ENCODE measurements around the gene GTF3C5. TPM values are rescaled to one million over a fixed set of nuclear protein-coding genes. Genes with fewer than 3 reads are reported as not detected.
"Not testable (repeated sequence)": the region's sequence is repeated elsewhere in the genome, so short reads cannot be mapped to it uniquely, and the experiment has no call there.

GTF3C5 gene
- polyA plus RNA-seq, result 10 to 100 TPM; 30.6 to 38.3 (median 30.8) TPM

GRCh38 chr9:133030317-133031129 lies at the start of gene GTF3C5:
TSS of gene GTF3C5 (plus strand) at chr9:133030997. CDS start at chr9:133031012, 15 bp downstream.
- WGBS, 3 donors, result 0 to 1% (median 0%) methylated on average over 63 of the region's 63 CpGs
- H3K27ac ChIP-seq (ENCODE audit: low read depth, low read length), result peak within 1 kb of the TSS; percentile 63

- 31 to 54% (median 46%) methylated on average over 8 of the region's 8 CpGs for WGBS, 3 donors
These were observed 48.3 kb upstream of the GTF3C5 start for GRCh38 chr9:132982458-132982857.

GRCh38 chr9:132983491-132984201 lies 47.2 kb upstream of the GTF3C5 start:
- 62 to 90% (median 70%) methylated on average over 11 of the region's 11 CpGs for WGBS, 3 donors
- H3K27ac ChIP-seq (ENCODE audit: low read depth, low read length), result no peak overlapping the region

More at GRCh38 chr9:132982458-132982857, 48.3 kb upstream of the GTF3C5 start:
- no peak overlapping the region for H3K27ac ChIP-seq (ENCODE audit: low read depth, low read length)

GRCh38 chr9:132984202-132985070 lies 46.4 kb upstream of the GTF3C5 start:
- 39 to 72% (median 56%) methylated on average over 16 to 20 of the region's 20 CpGs for WGBS, 3 donors
- no peak overlapping the region for H3K27ac ChIP-seq (ENCODE audit: low read depth, low read length)

GRCh38 chr9:132985071-132985350 lies 45.8 kb upstream of the GTF3C5 start:
- WGBS, 3 donors, result 41 to 56% (median 53%) methylated on average over 4 of the region's 4 CpGs
- no peak overlapping the region for H3K27ac ChIP-seq (ENCODE audit: low read depth, low read length)

GRCh38 chr9:132985489-132985888 lies 45.3 kb upstream of the GTF3C5 start:
- H3K27ac ChIP-seq (ENCODE audit: low read depth, low read length), result no peak overlapping the region
- 72 to 79% (median 73%) methylated on average over 8 of the region's 8 CpGs for WGBS, 3 donors

- no peak overlapping the region for H3K27ac ChIP-seq (ENCODE audit: low read depth, low read length)
- WGBS, 3 donors, result 76 to 85% (median 85%) methylated on average over 13 of the region's 13 CpGs
These were observed 44.7 kb upstream of the GTF3C5 start for GRCh38 chr9:132986114-132986513.

- H3K27ac ChIP-seq (ENCODE audit: low read depth, low read length), result no peak overlapping the region
- WGBS, 3 donors, result 51 to 57% (median 55%) methylated on average over 26 of the region's 26 CpGs
These were observed 43.9 kb upstream of the GTF3C5 start for GRCh38 chr9:132986640-132987620.

- WGBS, 3 donors, result 75 to 85% (median 84%) methylated on average over 14 of the region's 14 CpGs
- H3K27ac ChIP-seq (ENCODE audit: low read depth, low read length), result no peak overlapping the region
These were observed 42.4 kb upstream of the GTF3C5 start for GRCh38 chr9:132988244-132989013.

- 88 to 95% (median 88%) methylated on average over 12 to 13 of the region's 13 CpGs for WGBS, 3 donors
- no peak overlapping the region for H3K27ac ChIP-seq (ENCODE audit: low read depth, low read length)
These were observed 41.8 kb upstream of the GTF3C5 start for GRCh38 chr9:132989014-132989310.

GRCh38 chr9:132989414-132989996 lies 41.3 kb upstream of the GTF3C5 start:
- no peak overlapping the region for H3K27ac ChIP-seq (ENCODE audit: low read depth, low read length)
- WGBS, 3 donors, result 84 to 87% (median 87%) methylated on average over 23 of the region's 23 CpGs

- WGBS, 3 donors, result 70 to 86% (median 77%) methylated on average over 4 of the region's 4 CpGs
- H3K27ac ChIP-seq (ENCODE audit: low read depth, low read length), result not testable (repeated sequence)
These were observed 40.7 kb upstream of the GTF3C5 start for GRCh38 chr9:132989998-132990557.

GRCh38 chr9:132990781-132991180 lies 40.0 kb upstream of the GTF3C5 start:
- WGBS, 3 donors, result 90 to 97% (median 95%) methylated on average over 14 of the region's 14 CpGs
- H3K27ac ChIP-seq (ENCODE audit: low read depth, low read length), result no peak overlapping the region

GRCh38 chr9:132991351-132992300 lies 39.2 kb upstream of the GTF3C5 start:
- WGBS, 3 donors, result 26 to 41% (median 37%) methylated on average over 16 of the region's 16 CpGs

GRCh38 chr9:132993511-132993939 lies 37.3 kb upstream of the GTF3C5 start:
- 43 to 46% (median 44%) methylated on average over 14 of the region's 14 CpGs for WGBS, 3 donors
- no peak overlapping the region for H3K27ac ChIP-seq (ENCODE audit: low read depth, low read length)

More at GRCh38 chr9:132991351-132992300, 39.2 kb upstream of the GTF3C5 start:
- no peak overlapping the region for H3K27ac ChIP-seq (ENCODE audit: low read depth, low read length)

Measured in adipose tissue (tissue), 3 donors.